PC-9 (cell line): ENCODE results near the gene NAT9. TPM values are rescaled to one million over a fixed set of nuclear protein-coding genes. Genes with fewer than 3 reads are reported as not detected.

Experiments
- BruUV-seq: library from RNA; stranded (reverse); fragments of 400-500 nt; replicated peaks from 2 replicates; lab custom pipeline; 2021; lab: Mats Ljungman, UMichigan
- CTCF ChIA-PET: fragments of 300-600 bp; sonication (Branson Sonifier 250); formaldehyde crosslinking; loops from one replicate; lab custom pipeline; 2022; ENCODE audit warnings: antibody characterized with exemption; lab: Charles Lee
- POLR2A ChIA-PET: fragments of 300-600 bp; sonication (Branson Sonifier 250); formaldehyde crosslinking; loops from one replicate; lab custom pipeline; 2022; ENCODE audit warnings: antibody characterized with exemption; ENCODE audit not compliant: unreplicated experiment; lab: Charles Lee
- DNase-seq, 2 experiments: peaks; one replicate each; pipeline versions ENCODE4 v3.0.0 to v3.0.0-alpha.2; 2015 to 2022; ENCODE audit warnings: mixed read lengths in 1 of 2
- H2AFZ ChIP-seq: fragments of 200-600 bp; sonication (generic); 2 replicates; pipeline ENCODE4 v1.8.1; 2017; ENCODE audit warnings: antibody characterized with exemption
- H3F3A ChIP-seq: fragments of 200-600 bp; sonication (generic); 2 replicates; pipeline ENCODE4 v1.8.1; 2017; ENCODE audit warnings: antibody characterized with exemption, mild to moderate bottlenecking, low read depth; ENCODE audit not compliant: insufficient read depth
- H3K27ac ChIP-seq: fragments of 200-600 bp; sonication (generic); 2 replicates; pipeline ENCODE4 v1.6.1; 2016; ENCODE audit warnings: mixed run types
- H3K27me3 ChIP-seq: fragments of 200-600 bp; sonication (generic); 2 replicates; pipeline ENCODE4 v1.6.1; 2016; ENCODE audit warnings: low read depth, mixed run types; ENCODE audit not compliant: insufficient read depth
- H3K36me3 ChIP-seq: fragments of 200-600 bp; sonication (generic); 2 replicates; pipeline ENCODE4 v1.6.1; 2016; ENCODE audit warnings: low read depth, mixed run types
- H3K4me1 ChIP-seq: fragments of 200-600 bp; sonication (generic); replicated peaks from 2 replicates; pipeline ENCODE4 v1.6.1; 2016; ENCODE audit warnings: mixed run types; ENCODE audit not compliant: insufficient read depth
- H3K4me2 ChIP-seq: fragments of 200-600 bp; sonication (generic); 2 replicates; pipeline ENCODE4 v1.6.1; 2017; ENCODE audit warnings: mixed run types
- H3K4me3 ChIP-seq: fragments of 200-600 bp; sonication (generic); 2 replicates; pipeline ENCODE4 v1.6.1; 2016; ENCODE audit warnings: mixed run types
- H3K79me2 ChIP-seq: fragments of 200-600 bp; sonication (generic); 2 replicates; pipeline ENCODE4 v1.6.1; 2017; ENCODE audit warnings: low read depth, mixed run types
- H3K9me2 ChIP-seq: fragments of 200-600 bp; sonication (generic); 2 replicates; pipeline ENCODE4 v1.8.1; 2017; ENCODE audit warnings: mild to moderate bottlenecking; ENCODE audit not compliant: insufficient read depth
- H3K9me3 ChIP-seq: fragments of 200-600 bp; sonication (generic); 2 replicates; pipeline ENCODE4 v1.8.1; 2016; ENCODE audit warnings: low read depth; ENCODE audit not compliant: insufficient read depth
- H4K20me1 ChIP-seq: fragments of 200-600 bp; sonication (generic); 2 replicates; pipeline ENCODE4 v1.8.1; 2017; ENCODE audit not compliant: insufficient read depth
- CTCF ChIP-seq: fragments of 200-600 bp; sonication (generic); conservative IDR thresholded peaks from 2 replicates; pipeline ENCODE4 v1.6.1; 2017; ENCODE audit warnings: mixed run types, antibody characterized with exemption, mild to moderate bottlenecking, moderate library complexity
- EZH2 ChIP-seq: fragments of 200-600 bp; sonication (generic); IDR thresholded peaks from 2 replicates; pipeline ENCODE4 v1.8.0; 2017; ENCODE audit warnings: antibody characterized with exemption, low read depth
- intact Hi-C: fragments of 100-400 bp; cut with micrococcal nuclease; formaldehyde crosslinking; loops from one replicate; pipeline ENCODE4 v1.10.0; 2022; ENCODE audit not compliant: unreplicated experiment
- total RNA-seq: library from RNA; stranded (reverse); gene quantifications from 2 replicates; pipeline ENCODE4 v1.2.3, GENCODE V29; 2021

The NAT9 gene
- total RNA-seq, 1 experiment from 2014 or later: 31.5 TPM

- no peaks in the 10 kb centered on the region for H3K27me3 ChIP-seq
- intact Hi-C loops: no loop called here
Observed at GRCh38 chr17:74792586-74793105, 16.5 kb upstream of the NAT9 start.

GRCh38 chr17:74790161-74791058, 14.3 kb upstream of the NAT9 start:
- Histone ChIP-seq H3K79me2 (no peaks in the 10 kb centered on the region), H3K4me2 (no peak overlapping the region), H3K27ac (no peak overlapping the region), H3K36me3 (no peaks in the 10 kb centered on the region), H3K27me3 (no peaks in the 10 kb centered on the region), H3K9me2 (no peaks in the 10 kb centered on the region), H2AFZ (no peak overlapping the region), H3K4me3 (no peak overlapping the region), H4K20me1 (no peaks in the 10 kb centered on the region), H3K4me1 (no peaks in the 10 kb centered on the region), H3F3A (no peaks in the 10 kb centered on the region), H3K9me3 (no peaks in the 10 kb centered on the region)
- no peak for DNase-seq
- intact Hi-C loops: no loop called here
- ChIA-PET POLR2A (no interaction called here), CTCF (interaction anchor here (0.7 to 0.9 kb wide), 2 partner anchors 40 to 68 kb away, joined by 3 read pairs; no protein-coding TSS in a partner anchor)
- BruUV-seq: no TSS peak
- TF ChIP-seq CTCF (no peak), EZH2 (no peak)

More at GRCh38 chr17:74792586-74793105, 16.5 kb upstream of the NAT9 start:
- Histone ChIP-seq H3K79me2 (no peaks in the 10 kb centered on the region), H3K4me2 (no peak overlapping the region), H2AFZ (no peak overlapping the region), H3K4me1 (no peaks in the 10 kb centered on the region), H3K9me2 (no peaks in the 10 kb centered on the region), H3F3A (no peaks in the 10 kb centered on the region), H3K4me3 (no peak overlapping the region), H3K36me3 (no peaks in the 10 kb centered on the region), H3K27ac (no peak overlapping the region), H3K9me3 (no peaks in the 10 kb centered on the region), H4K20me1 (no peaks in the 10 kb centered on the region)
- no TSS peak for BruUV-seq
- no peak for DNase-seq
- ChIA-PET POLR2A (no interaction called here), CTCF (interaction anchor here (0.7 kb wide), 1 partner anchor 196 kb away, joined by 6 read pairs; no protein-coding TSS in a partner anchor)
- TF ChIP-seq CTCF (no peak), EZH2 (no peak)

GRCh38 chr17:74786431-74787055, 10.4 kb upstream of the NAT9 start:
- Histone ChIP-seq H3K9me3 (no peaks in the 10 kb centered on the region), H3K36me3 (no peaks in the 10 kb centered on the region), H3K4me3 (no peak overlapping the region), H3K9me2 (no peaks in the 10 kb centered on the region), H3K79me2 (no peaks in the 10 kb centered on the region), H4K20me1 (no peaks in the 10 kb centered on the region), H3K27ac (no peak overlapping the region), H3F3A (no peaks in the 10 kb centered on the region), H3K4me2 (no peak overlapping the region), H3K27me3 (no peaks in the 10 kb centered on the region), H2AFZ (no peak overlapping the region), H3K4me1 (no peaks in the 10 kb centered on the region)
- no TSS peak for BruUV-seq
- POLR2A ChIA-PET: no interaction called here
- CTCF ChIA-PET: interaction anchor here (0.6 kb wide), 1 partner anchor 172 kb away, joined by 3 read pairs; no protein-coding TSS in a partner anchor
- DNase-seq: no peak
- intact Hi-C loops: no loop called here
- no peak for TF ChIP-seq EZH2
- no peak for TF ChIP-seq CTCF
